H1 (cell line): Measurements from ENCODE around the gene NSUN7. TPM values are rescaled to one million over a fixed set of nuclear protein-coding genes. Genes with fewer than 3 reads are reported as not detected.

Source experiments
- CTCF ChIA-PET: fragments of 300-600 bp; sonication (Branson Sonifier 250); formaldehyde crosslinking; loops from one replicate; lab custom pipeline; 2021; ENCODE audit not compliant: partially characterized antibody; lab: Charles Lee
- POLR2A ChIA-PET: fragments of 300-600 bp; sonication (Branson Sonifier 250); formaldehyde crosslinking; loops from one replicate; lab custom pipeline; 2021; ENCODE audit warnings: inconsistent platforms; ENCODE audit not compliant: partially characterized antibody; lab: Charles Lee
- DNase-seq, 2 experiments: peaks; one replicate each; pipeline versions ENCODE4 v3.0.0 to v3.0.0-alpha.2; 2010 to 2022; ENCODE audit warnings: low spot score in 2 of 2, low read depth in 1 of 2, mixed read lengths in 1 of 2
- FAIRE-seq: peaks from 2 replicates; lab custom pipeline; 2011; peaks lifted over from hg19 to GRCh38; lab: Jason Lieb, UNC
- H2AFZ ChIP-seq: 2 replicates; pipeline ENCODE4 v1.8.1; 2012; ENCODE audit warnings: low read length, inconsistent platforms
- H2AK5ac ChIP-seq: 2 replicates; pipeline ENCODE4 v1.6.1; 2013; ENCODE audit warnings: low read depth, low read length
- H2BK120ac ChIP-seq: replicated peaks from 2 replicates; pipeline ENCODE3; 2013; ENCODE audit warnings: low read depth, low read length, inconsistent platforms
- H2BK12ac ChIP-seq: 2 replicates; pipeline ENCODE4 v1.6.1; 2013; ENCODE audit warnings: low read depth, low read length
- H2BK15ac ChIP-seq: 2 replicates; pipeline ENCODE4 v1.6.1; 2013; ENCODE audit warnings: low read length
- H2BK20ac ChIP-seq: 2 replicates; pipeline ENCODE4 v1.6.1; 2013; ENCODE audit warnings: low read length
- H2BK5ac ChIP-seq: 2 replicates; pipeline ENCODE4 v1.6.1; 2013; ENCODE audit warnings: low read depth, low read length
- H3K14ac ChIP-seq: 2 replicates; pipeline ENCODE4 v1.6.1; 2013; ENCODE audit warnings: inconsistent platforms; ENCODE audit not compliant: insufficient read length
- H3K18ac ChIP-seq: 2 replicates; pipeline ENCODE4 v1.6.1; 2013; ENCODE audit warnings: low read length; ENCODE audit errors: extremely low read depth
- H3K23ac ChIP-seq: 2 replicates; pipeline ENCODE4 v1.6.1; 2013; ENCODE audit warnings: inconsistent platforms; ENCODE audit not compliant: insufficient read length
- H3K23me2 ChIP-seq: 2 replicates; pipeline ENCODE4 v1.6.1; 2013; ENCODE audit warnings: low read depth, low read length
- H3K27ac ChIP-seq: 2 replicates; pipeline ENCODE4 v1.6.1; 2011; ENCODE audit warnings: low read depth, low read length, inconsistent platforms
- H3K27me3 ChIP-seq, 4 experiments: replicated peaks in 1 of 4; 1 replicate in 1 of 4; 2 replicates in 3 of 4; pipeline versions ENCODE4 v1.6.1 to v1.8.1; 2011 to 2013; ENCODE audit warnings: low read length in 3 of 4, mild to moderate bottlenecking in 3 of 4, inconsistent platforms in 2 of 4, mixed read lengths in 2 of 4, moderate library complexity in 1 of 4; ENCODE audit not compliant: control insufficient read depth in 3 of 4, insufficient read depth in 3 of 4; ENCODE audit errors: extremely low read depth in 1 of 4
- H3K36me3 ChIP-seq, 4 experiments: 2 replicates each; pipeline versions ENCODE4 v1.6.1 to v1.8.1; 2011 to 2013; ENCODE audit warnings: mild to moderate bottlenecking in 4 of 4, low read length in 3 of 4, moderate library complexity in 2 of 4, control low read depth in 1 of 4, inconsistent platforms in 1 of 4; ENCODE audit not compliant: insufficient read depth in 4 of 4, control insufficient read depth in 2 of 4
- H3K4ac ChIP-seq: replicated peaks from 2 replicates; pipeline ENCODE3; 2013; ENCODE audit warnings: low read length, low read depth, mixed read lengths, inconsistent platforms; ENCODE audit not compliant: insufficient read length
- H3K4me1 ChIP-seq, 4 experiments: replicated peaks in 1 of 4; 1 replicate in 1 of 4; 2 replicates in 3 of 4; pipeline versions ENCODE4 v1.6.1 to v1.8.1; 2011 to 2013; ENCODE audit warnings: low read length in 3 of 4, inconsistent platforms in 2 of 4, mixed read lengths in 1 of 4; ENCODE audit not compliant: insufficient read depth in 4 of 4, control insufficient read depth in 3 of 4
- H3K4me2 ChIP-seq, 2 experiments: 2 replicates each; pipeline versions ENCODE4 v1.6.1 to v1.8.1; 2011 to 2013; ENCODE audit warnings: low read depth in 2 of 2, low read length in 2 of 2, control low read depth in 1 of 2, inconsistent platforms in 1 of 2, mild to moderate bottlenecking in 1 of 2; ENCODE audit not compliant: insufficient read depth in 1 of 2
- H3K4me3 ChIP-seq, 4 experiments: fragments of 200-600, 300-600 bp in 1 of 4; sonication (generic), shearing (Covaris generic), sonication (Bioruptor Twin) in 1 of 4; 2 replicates each; pipeline versions ENCODE4 v1.5.1 to v1.8.1; 2011 to 2016; ENCODE audit warnings: low read length in 4 of 4, low read depth in 3 of 4, control low read depth in 2 of 4, inconsistent platforms in 2 of 4, mild to moderate bottlenecking in 2 of 4, mixed read lengths in 1 of 4, moderate library complexity in 1 of 4; ENCODE audit not compliant: insufficient read depth in 2 of 4; ENCODE audit errors: extremely low read depth in 1 of 4
- H3K56ac ChIP-seq: replicated peaks from 2 replicates; pipeline ENCODE3; 2013; ENCODE audit warnings: low read depth, mild to moderate bottlenecking, mixed read lengths, low read length, inconsistent platforms; ENCODE audit not compliant: insufficient read length
- H3K79me1 ChIP-seq: 2 replicates; pipeline ENCODE4 v1.6.1; 2013; ENCODE audit warnings: low read depth, low read length, control low read depth
- H3K79me2 ChIP-seq, 2 experiments: 2 replicates each; pipeline versions ENCODE4 v1.6.1 to v1.8.1; 2012 to 2013; ENCODE audit warnings: low read length in 2 of 2, mild to moderate bottlenecking in 2 of 2, inconsistent platforms in 1 of 2; ENCODE audit not compliant: insufficient read depth in 2 of 2, control insufficient read depth in 1 of 2
- H3K9ac ChIP-seq, 4 experiments: replicated peaks in 1 of 4; 1 replicate in 1 of 4; 2 replicates in 3 of 4; pipeline versions ENCODE4 v1.6.1 to v1.8.1; 2011 to 2013; ENCODE audit warnings: low read depth in 3 of 4, low read length in 3 of 4, control low read depth in 2 of 4, mild to moderate bottlenecking in 2 of 4, moderate library complexity in 2 of 4, inconsistent platforms in 1 of 4; ENCODE audit errors: extremely low read depth in 1 of 4
- H3K9me3 ChIP-seq, 2 experiments: 2 replicates each; pipeline versions ENCODE4 v1.6.1 to v1.8.1; 2012 to 2013; ENCODE audit warnings: mild to moderate bottlenecking in 2 of 2, moderate library complexity in 2 of 2, control low read depth in 1 of 2, inconsistent platforms in 1 of 2, low read depth in 1 of 2, low read length in 1 of 2, mixed read lengths in 1 of 2; ENCODE audit not compliant: insufficient read depth in 2 of 2
- H4K20me1 ChIP-seq, 2 experiments: replicated peaks in 1 of 2; 2 replicates each; pipeline versions ENCODE3 to v1.8.1; 2011 to 2013; ENCODE audit warnings: inconsistent platforms in 2 of 2, low read length in 2 of 2, mild to moderate bottlenecking in 1 of 2; ENCODE audit not compliant: insufficient read depth in 2 of 2, control insufficient read depth in 1 of 2
- H4K5ac ChIP-seq: 2 replicates; pipeline ENCODE4 v1.6.1; 2013; ENCODE audit warnings: low read length, low read depth, mixed read lengths, inconsistent platforms; ENCODE audit not compliant: insufficient read length
- H4K8ac ChIP-seq: 2 replicates; pipeline ENCODE4 v1.8.0; 2013; ENCODE audit warnings: mild to moderate bottlenecking, moderate library complexity, low read length, inconsistent platforms; ENCODE audit not compliant: insufficient read depth; ENCODE audit errors: extremely low read depth
- H4K91ac ChIP-seq: replicated peaks from 2 replicates; pipeline ENCODE3; 2013; ENCODE audit warnings: low read length, mixed read lengths, inconsistent platforms; ENCODE audit not compliant: insufficient read length
- CBX5 ChIP-seq: fragments of 300-800, 300-1000 bp; sonication (generic); IDR thresholded peaks from 2 replicates; pipeline ENCODE4 v1.7.1; 2016; ENCODE audit warnings: antibody characterized with exemption, low read length, low read depth
- CREB1 ChIP-seq: IDR thresholded peaks from 2 replicates; pipeline ENCODE4 v1.6.1; 2012; ENCODE audit warnings: inconsistent platforms
- CTBP2 ChIP-seq: IDR thresholded peaks from 2 replicates; pipeline ENCODE4 v1.7.0; 2011; ENCODE audit warnings: borderline replicate concordance, mild to moderate bottlenecking, moderate library complexity, mixed read lengths, low read length; ENCODE audit not compliant: insufficient read depth, insufficient read length
- JUN ChIP-seq: IDR thresholded peaks from 2 replicates; pipeline ENCODE4 v1.6.1; 2011; ENCODE audit warnings: low read depth, mild to moderate bottlenecking, improper control_type of control experiment, low read length
- KDM1A ChIP-seq: fragments of 200-600, 300-600 bp; sonication (generic); IDR thresholded peaks from 2 replicates; pipeline ENCODE4 v1.7.1; 2016; ENCODE audit warnings: mild to moderate bottlenecking, low read length, borderline replicate concordance
- KDM5A ChIP-seq: fragments of 200-600 bp; IDR thresholded peaks from 2 replicates; pipeline ENCODE4 v1.7.1; 2012; ENCODE audit warnings: mild to moderate bottlenecking, low read length, inconsistent platforms, mixed read lengths
- MAX ChIP-seq: IDR thresholded peaks from 2 replicates; pipeline ENCODE4 v1.6.1; 2012; ENCODE audit warnings: inconsistent platforms
- POU5F1 ChIP-seq: IDR thresholded peaks from 2 replicates; pipeline ENCODE4 v1.6.1; 2011; ENCODE audit warnings: low read depth, mild to moderate bottlenecking, low read length, moderate library complexity
- SRF ChIP-seq: IDR thresholded peaks from 2 replicates; pipeline ENCODE4 v1.6.1; 2011; ENCODE audit warnings: mild to moderate bottlenecking, low read depth, low read length, moderate library complexity
- WGBS, 2 experiments: shearing (Covaris generic) in 1 of 2; methylation state at CpG; one replicate each; pipeline versions ENCODE4 v1.1.6 to v1.1.7; 2013 to 2015; ENCODE audit warnings: low lambda C conversion rate in 2 of 2, mixed read lengths in 2 of 2, inconsistent platforms in 1 of 2, low coverage in 1 of 2, missing lambda C conversion rate in 1 of 2; ENCODE audit not compliant: insufficient replicate concordance in 2 of 2, insufficient coverage in 1 of 2, insufficient read length in 1 of 2; ENCODE audit errors: extremely low coverage in 1 of 2, missing lambda C conversion rate in 1 of 2; 5-methylcytosine and 5-hydroxymethylcytosine counted together
- polyA plus RNA-seq, 7 experiments: library from polyadenylated mRNA; depleted of rRNA in 3 of 7; stranded (reverse) in 5 of 7; unstranded in 2 of 7; fragments of >200 nt in 5 of 7; fragments of 200-250 nt in 2 of 7; gene quantifications; 1 replicate in 5 of 7; 2 replicates in 1 of 7; 4 replicates in 1 of 7; pipeline versions ENCODE4 v1.2.1 to v1.2.3, GENCODE V29; 2011 to 2013; ENCODE audit warnings: missing spikeins in 2 of 7, mixed read lengths in 2 of 7
- total RNA-seq: library from RNA; stranded (reverse); fragmentation: NEBNext Ultra II Directional; extraction: Animal tissue kit (Norgen Biotek cat#: 25700); gene quantifications from 2 replicates; pipeline ENCODE4 v1.2.1, GENCODE V29; 2021

NSUN7 gene
- total and polyA plus RNA-seq, 2 of the 8 experiments (the other 6 are each of a cell fraction or from before 2014, with no cell fraction given): 8.8 to 24.4 TPM

GRCh38 chr4:40838742-40839141 is 89.0 kb downstream of the NSUN7 start:
- H4K8ac ChIP-seq: no peak overlapping the region
- no peak overlapping the region for H3K14ac ChIP-seq
- H3K23ac ChIP-seq: no peak overlapping the region
- H2AFZ ChIP-seq: no peak overlapping the region
- no peaks in the 10 kb centered on the region for H3K27me3 ChIP-seq
- H3K9me3 ChIP-seq: no peaks in the 10 kb centered on the region
- DNase-seq (no peak), FAIRE-seq (no peak)
- H3K4me3 ChIP-seq: no peak overlapping the region
- no peak overlapping the region for H2AK5ac ChIP-seq
- no peak overlapping the region for H2BK15ac ChIP-seq
- peaks cover 0 to 6% (median 0%) of the 10 kb centered on the region in 4 experiments; a peak in 1 of 7 replicates for H3K4me1 ChIP-seq
- no peak overlapping the region for H4K5ac ChIP-seq
- H2BK20ac ChIP-seq: no peak overlapping the region
- no peak overlapping the region for H2BK120ac ChIP-seq
- CTCF ChIA-PET: interaction anchor here (0.5 to 8.9 kb wide), 11 partner anchors 11 to 388 kb away, joined by 3 to 97 read pairs (median 4); no protein-coding TSS in a partner anchor
- H3K9ac ChIP-seq: no peak overlapping the region
- peaks cover 6 to 12% of the 10 kb centered on the region in 2 experiments for H4K20me1 ChIP-seq
- no peak overlapping the region for H2BK5ac ChIP-seq
- H3K4me2 ChIP-seq: no peak overlapping the region
- H3K79me1 ChIP-seq: peaks cover 14% of the 10 kb centered on the region; the same call in 1 of the 2 replicates
- H3K79me2 ChIP-seq: peaks cover 2 to 58% of the 10 kb centered on the region in 2 experiments; a peak in 3 of 4 replicates
- H3K23me2 ChIP-seq: no peaks in the 10 kb centered on the region
- H3K56ac ChIP-seq: no peak overlapping the region
- POLR2A ChIA-PET: interaction anchor here (0.7 kb wide), 1 partner anchor 47 kb away, joined by 3 read pairs; no protein-coding TSS in a partner anchor
- no peak overlapping the region for H3K18ac ChIP-seq
- 86% methylated on average over 4 of the region's 4 CpGs; no CpG with 5 or more reads in 1 of the 2 experiments for WGBS, 2 experiments
- peaks cover 0 to 12% (median 2%) of the 10 kb centered on the region in 4 experiments; a peak in 3 of 8 replicates for H3K36me3 ChIP-seq
- TF ChIP-seq CREB1 (no peak), KDM1A (no peak), KDM5A (no peak), MAX (no peak), POU5F1 (no peak), CBX5 (no peak), CTBP2 (no peak), SRF (no peak), JUN (no peak)
- H4K91ac ChIP-seq: no peak overlapping the region
- no peak overlapping the region for H3K27ac ChIP-seq
- no peak overlapping the region for H2BK12ac ChIP-seq
- H3K4ac ChIP-seq: no peak overlapping the region
